Esophagus (tissue), 2 donors: Measurements from ENCODE around the gene TCF19. TPM values are rescaled to one million over a fixed set of nuclear protein-coding genes. Genes with fewer than 3 reads are reported as not detected.

Experiments used
- H3K27ac ChIP-seq, 2 donors: one replicate each; pipeline ENCODE4 v1.5.1; 2013; ENCODE audit warnings: low read depth in 2 of 2, mild to moderate bottlenecking in 2 of 2, inconsistent platforms in 1 of 2, low read length in 1 of 2, moderate library complexity in 1 of 2
- H3K27me3 ChIP-seq, 2 donors: one replicate each; pipeline ENCODE4 v1.6.1; 2013; ENCODE audit warnings: low read length in 2 of 2, control low read depth in 1 of 2, mild to moderate bottlenecking in 1 of 2; ENCODE audit not compliant: insufficient read depth in 2 of 2, control insufficient read depth in 1 of 2
- H3K36me3 ChIP-seq, 2 donors: one replicate each; pipeline ENCODE4 v1.6.1; 2013; ENCODE audit warnings: low read length in 1 of 2; ENCODE audit not compliant: control insufficient read depth in 2 of 2, insufficient read depth in 2 of 2
- H3K4me1 ChIP-seq, 2 donors: one replicate each; pipeline ENCODE4 v1.6.1; 2013; ENCODE audit warnings: low read length in 1 of 2; ENCODE audit not compliant: control insufficient read depth in 2 of 2, insufficient read depth in 2 of 2
- H3K4me3 ChIP-seq, 2 donors: one replicate each; pipeline ENCODE4 v1.5.1; 2013; ENCODE audit warnings: low read length in 2 of 2, mild to moderate bottlenecking in 2 of 2, low read depth in 1 of 2, moderate library complexity in 1 of 2
- H3K9me3 ChIP-seq, 2 donors: one replicate each; pipeline ENCODE4 v1.6.1; 2013; ENCODE audit warnings: mild to moderate bottlenecking in 2 of 2, low read depth in 1 of 2, low read length in 1 of 2, moderate library complexity in 1 of 2; ENCODE audit not compliant: control insufficient read depth in 2 of 2, insufficient read depth in 1 of 2
- WGBS, 2 donors: extraction: QIAGEN DNeasy Blood & Tissue Kit; methylation state at CpG; one replicate each; pipeline ENCODE4 v1.1.7; 2013; 5-methylcytosine and 5-hydroxymethylcytosine counted together
- polyA plus RNA-seq, 2 donors: library from polyadenylated mRNA; stranded (reverse); fragments of 200-250 nt; gene quantifications; one replicate each; pipeline ENCODE4 v1.2.3, GENCODE V29; 2013
- donor health status: healthy with polysubstance abuse.
- donor health status: Bipolar disorder and iron deficiency.

TCF19 gene
- polyA plus RNA-seq, 2 donors: 10.3 to 11.0 TPM

DNA sequence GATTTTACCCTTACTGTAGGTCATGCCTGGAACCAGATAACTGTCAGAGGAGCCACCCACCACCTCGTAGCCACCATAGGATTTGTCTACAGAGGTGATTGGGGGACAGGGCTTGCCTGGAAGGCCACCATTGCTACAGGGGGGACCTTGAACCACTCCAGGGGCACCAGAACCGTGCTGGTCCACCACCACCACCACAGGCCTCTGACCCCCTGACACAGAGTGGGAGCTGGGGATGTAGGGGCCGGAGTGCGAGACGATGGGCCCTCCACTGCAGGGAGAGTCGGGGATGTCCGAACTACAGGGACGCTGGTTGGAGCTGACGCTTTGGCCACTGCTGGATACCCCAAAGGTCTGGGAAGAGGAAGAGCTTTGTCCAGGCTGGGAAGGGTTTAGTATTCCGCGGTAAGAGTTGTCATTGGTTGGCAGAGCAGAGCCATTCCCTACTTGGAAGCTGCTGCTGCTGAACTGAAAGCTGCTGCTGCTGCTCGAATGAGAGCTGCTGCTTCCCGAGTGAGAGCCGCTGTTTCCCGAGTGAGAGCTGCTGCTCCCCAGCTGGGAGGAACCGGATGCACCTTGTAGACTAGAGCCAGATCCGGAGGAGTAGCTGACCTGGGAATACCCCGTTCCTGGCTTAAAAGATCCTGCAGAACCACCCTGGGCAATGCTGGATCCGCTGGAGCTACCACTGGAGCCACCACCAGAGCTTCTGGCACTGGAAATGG is 41.6 kb upstream of the TCF19 start:
- no peaks in the 10 kb centered on the region for H3K36me3 ChIP-seq
- no peaks in the 10 kb centered on the region for H3K27me3 ChIP-seq
- H3K27ac ChIP-seq: peak overlapping the region in 1 of 2 donors; percentile 35
- peaks cover 2 to 17% of the 10 kb centered on the region in 2 donors for H3K4me1 ChIP-seq
- WGBS, 2 donors: 70 to 76% methylated on average over 19 of the region's 19 CpGs
- H3K4me3 ChIP-seq: no peak overlapping the region
- H3K9me3 ChIP-seq: no peaks in the 10 kb centered on the region

DNA sequence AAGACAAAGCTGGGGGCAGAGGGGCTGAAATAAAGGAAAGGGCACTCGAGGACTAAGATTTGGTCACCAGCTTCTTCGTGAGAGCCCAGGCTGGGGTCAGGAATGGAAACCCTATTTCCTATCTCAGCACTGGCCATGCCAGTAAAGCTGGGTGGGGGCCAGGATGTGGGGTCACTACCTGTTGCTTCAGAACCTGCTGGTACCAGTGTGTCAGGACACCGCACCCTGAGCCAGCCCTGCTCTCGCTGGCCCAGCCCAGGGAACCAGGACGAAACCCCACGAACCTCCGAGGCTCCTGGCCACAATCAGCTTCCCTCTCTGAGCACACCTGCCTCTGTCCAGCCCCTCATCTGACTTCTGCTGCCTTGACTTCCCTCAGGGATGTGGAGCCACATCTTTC is 40.2 kb upstream of the TCF19 start:
- H3K4me3 ChIP-seq: no peak overlapping the region

DNA sequence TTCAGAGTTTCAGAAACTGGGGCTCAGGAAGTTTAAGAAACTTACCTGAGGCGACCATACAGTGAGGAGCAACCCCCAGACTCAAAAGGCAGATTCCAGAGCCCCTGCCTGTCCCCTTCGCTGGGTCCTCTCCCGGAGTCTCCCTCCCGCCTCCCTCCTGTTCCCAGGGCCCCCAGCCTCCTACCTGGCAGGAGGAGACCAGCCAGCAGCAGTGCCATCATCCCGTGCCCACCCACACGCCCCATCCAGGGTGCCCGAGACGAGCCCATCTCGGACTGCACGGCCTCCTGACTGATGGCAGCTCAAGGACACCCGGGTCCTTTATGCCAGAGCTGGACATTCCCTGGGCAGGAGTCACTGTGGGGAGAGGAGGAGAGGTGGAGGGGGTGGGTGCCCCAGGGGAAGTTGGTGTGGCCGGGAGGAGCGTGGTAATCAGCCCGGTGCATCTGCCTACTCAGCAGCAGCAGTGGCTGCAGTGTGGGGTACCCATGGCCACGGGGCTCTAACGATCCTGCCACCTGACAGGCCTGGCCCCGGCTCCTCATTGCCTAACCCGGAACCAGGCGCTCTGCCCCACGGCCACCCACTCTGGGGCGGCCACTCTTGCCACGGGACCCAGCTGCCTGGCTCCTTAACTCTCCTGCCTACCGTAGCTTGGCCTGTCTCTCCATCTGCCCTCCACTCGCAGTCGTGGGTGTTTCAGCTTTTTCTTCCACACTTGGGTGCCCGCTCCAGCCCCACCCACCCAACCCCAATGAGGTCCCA is 38.1 kb upstream of the TCF19 start, which contains the start of gene CDSN:
TSS of gene CDSN (minus strand) at position 296 of the 765 bp plus-strand sequence. CDS start at position 269, 27 bp downstream.
- H3K27ac ChIP-seq: no peak within 1 kb of the TSS
- peaks cover 0 to 20% of the 10 kb centered on the region in 2 donors for H3K4me1 ChIP-seq
- WGBS, 2 donors: 79 to 85% methylated on average over 23 to 26 of the region's 26 CpGs
- H3K36me3 ChIP-seq: no peaks in the 10 kb centered on the region
- H3K27me3 ChIP-seq: no peaks in the 10 kb centered on the region
- no peak within 1 kb of the TSS for H3K4me3 ChIP-seq
- no peaks in the 10 kb centered on the region for H3K9me3 ChIP-seq

More for the DNA sequence above, 40.2 kb upstream of the TCF19 start:
- 78 to 88% methylated on average over 7 of the region's 7 CpGs for WGBS, 2 donors
- H3K36me3 ChIP-seq: no peaks in the 10 kb centered on the region
- H3K27ac ChIP-seq: no peak overlapping the region
- no peaks in the 10 kb centered on the region for H3K9me3 ChIP-seq
- no peaks in the 10 kb centered on the region for H3K27me3 ChIP-seq
- H3K4me1 ChIP-seq: peaks cover 2 to 23% of the 10 kb centered on the region in 2 donors

DNA sequence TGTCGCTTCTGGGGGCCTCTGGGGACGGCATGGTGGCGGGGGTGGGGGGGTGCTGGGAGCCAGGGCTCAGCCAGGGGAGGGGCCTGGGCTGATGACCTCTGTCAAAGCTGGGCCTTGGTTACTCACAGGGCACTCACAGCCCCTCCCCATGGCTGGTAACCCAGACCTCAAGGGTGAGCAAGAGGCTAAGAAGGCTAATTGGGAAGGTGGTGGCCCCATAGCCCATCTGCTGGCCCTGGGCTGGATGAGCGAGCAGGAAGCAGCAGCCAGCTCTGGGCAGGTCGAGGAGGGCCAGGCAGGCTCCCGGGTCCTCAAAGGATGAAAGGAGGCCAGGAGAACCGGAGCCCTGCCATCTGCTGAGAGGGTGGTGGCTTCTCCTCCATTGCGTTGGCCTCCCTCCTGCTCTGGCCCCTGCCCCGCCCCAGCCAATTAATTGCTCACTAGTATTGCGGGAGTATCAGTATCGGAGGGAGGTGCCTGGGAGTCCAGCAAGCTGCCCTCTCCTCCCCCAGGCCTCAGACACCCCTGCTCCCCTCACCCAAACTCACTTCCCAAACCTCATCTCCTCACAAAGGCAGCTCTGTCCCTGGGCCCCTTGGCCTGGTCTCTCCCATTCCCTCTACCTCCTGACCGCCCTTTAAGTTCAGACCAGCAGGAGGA is 37.1 kb upstream of the TCF19 start:
- Histone ChIP-seq H3K4me1 (peaks cover 4 to 27% of the 10 kb centered on the region in 2 donors), H3K4me3 (no peak overlapping the region), H3K27me3 (no peaks in the 10 kb centered on the region), H3K9me3 (no peaks in the 10 kb centered on the region), H3K27ac (no peak overlapping the region), H3K36me3 (no peaks in the 10 kb centered on the region)
- WGBS, 2 donors: 78 to 88% methylated on average over 12 of the region's 12 CpGs

DNA sequence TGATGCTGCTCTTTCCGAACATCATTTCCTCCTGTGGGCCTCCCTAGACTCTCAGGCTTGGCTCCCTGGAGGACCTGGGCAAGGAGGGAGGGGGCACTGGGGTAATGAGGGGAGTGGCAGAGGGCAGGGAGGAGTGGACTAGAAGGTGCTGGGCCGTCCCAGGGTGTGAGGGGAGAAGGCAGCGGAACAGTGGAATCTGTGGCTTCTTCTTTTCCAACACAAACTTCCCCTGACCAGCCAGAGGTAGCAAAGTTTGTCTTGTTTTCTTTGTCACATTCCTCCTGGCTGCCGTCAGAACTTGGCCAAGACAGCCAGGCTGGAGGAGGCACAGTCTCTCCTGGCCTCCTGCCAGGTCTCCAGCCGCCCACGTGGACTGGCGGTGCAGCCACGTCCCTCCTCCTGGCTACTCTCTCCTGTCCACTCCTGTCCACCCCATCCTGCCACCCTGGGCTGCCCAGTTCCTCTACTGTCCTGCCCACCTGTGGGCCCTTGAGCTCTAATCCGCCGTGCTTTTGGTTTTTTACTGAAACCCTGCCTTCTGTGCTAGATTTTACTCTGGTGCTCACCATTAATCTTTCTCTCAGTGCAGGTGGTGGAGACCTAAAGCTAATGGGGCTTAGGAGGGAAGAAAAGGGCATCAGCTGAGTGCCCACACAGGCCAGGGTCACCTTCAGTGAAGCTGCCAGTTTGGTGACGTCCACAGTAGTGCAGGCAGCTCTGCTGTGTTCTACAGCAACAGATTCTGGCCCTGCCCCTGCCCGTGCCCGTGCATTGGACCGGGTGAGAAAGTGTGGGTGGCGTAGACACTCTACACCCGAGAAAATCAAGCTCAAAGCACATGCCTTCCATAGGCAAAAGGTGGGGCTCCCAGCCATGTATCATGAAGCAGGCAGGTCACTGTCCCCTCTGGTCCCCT is 35.3 kb upstream of the TCF19 start:
- H3K36me3 ChIP-seq: no peaks in the 10 kb centered on the region
- H3K4me3 ChIP-seq: no peak overlapping the region
- peak overlapping the region; percentile 68 to 84 for H3K27ac ChIP-seq
- H3K27me3 ChIP-seq: no peaks in the 10 kb centered on the region
- no peaks in the 10 kb centered on the region for H3K9me3 ChIP-seq
- H3K4me1 ChIP-seq: peaks cover 4 to 28% of the 10 kb centered on the region in 2 donors
- WGBS, 2 donors: 39 to 40% methylated on average over 16 of the region's 16 CpGs

DNA sequence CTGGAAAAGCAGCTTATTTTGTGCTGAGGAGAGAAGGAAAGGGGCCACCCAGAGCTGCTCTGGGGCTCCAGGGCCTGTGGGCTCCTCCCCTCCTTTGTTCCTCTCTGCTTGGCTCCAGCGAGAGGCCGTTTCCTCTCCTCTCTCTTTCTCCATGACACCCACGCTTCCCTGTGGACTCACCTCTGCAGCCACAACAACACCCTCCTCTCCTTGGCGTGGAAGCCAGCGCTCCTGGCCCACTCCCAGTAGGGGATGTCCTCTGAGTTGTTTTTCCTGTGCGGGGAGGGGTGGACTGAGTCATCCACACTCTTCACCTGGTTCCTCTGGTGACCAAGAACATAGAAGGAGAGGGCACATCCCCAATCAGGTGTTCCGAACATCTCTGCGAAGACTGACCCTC is 33.2 kb upstream of the TCF19 start:
- 31 to 41% methylated on average over 8 of the region's 8 CpGs for WGBS, 2 donors

DNA sequence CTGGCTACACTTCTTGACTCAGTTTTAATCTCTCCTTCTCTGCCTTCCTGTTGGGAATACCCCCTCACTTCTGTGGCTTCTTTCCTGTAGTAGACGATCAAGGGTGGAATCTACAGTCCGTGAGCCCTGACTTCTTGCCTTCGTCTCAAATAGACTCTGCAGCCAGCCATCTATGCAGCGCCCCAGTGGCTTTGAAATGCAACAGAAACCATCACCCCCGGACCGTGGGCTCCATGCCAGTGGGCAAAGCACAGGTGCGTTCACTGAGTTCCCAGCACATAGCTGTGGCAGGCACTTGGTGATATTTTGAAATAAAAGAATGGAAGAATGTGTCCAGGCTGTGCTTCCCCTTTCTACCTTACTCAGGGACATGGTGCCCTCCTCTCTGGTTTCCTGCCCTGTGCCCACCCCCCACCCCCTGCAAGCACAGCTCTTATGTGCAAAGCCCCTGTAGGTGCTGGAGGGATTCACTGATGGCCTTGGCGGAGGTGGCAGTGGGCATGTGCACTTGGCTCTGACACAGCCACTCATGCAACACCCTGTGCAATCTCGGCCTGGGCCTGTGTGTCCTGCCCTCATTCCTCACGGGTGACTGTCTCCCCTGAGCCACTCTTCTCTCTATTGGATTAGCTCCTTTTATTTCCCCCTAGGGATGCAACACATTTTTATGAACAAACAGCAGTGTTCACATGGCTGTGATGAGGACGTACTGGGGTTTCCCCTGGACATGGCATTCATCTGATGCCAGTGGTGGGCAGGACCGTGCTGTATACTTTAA is 32.6 kb upstream of the TCF19 start:
- no peaks in the 10 kb centered on the region for H3K27me3 ChIP-seq
- H3K9me3 ChIP-seq: no peaks in the 10 kb centered on the region
- no peaks in the 10 kb centered on the region for H3K36me3 ChIP-seq
- H3K4me1 ChIP-seq: peaks cover 4 to 28% of the 10 kb centered on the region in 2 donors
- no peak overlapping the region for H3K4me3 ChIP-seq
- peak overlapping the region; percentile 45 to 69 for H3K27ac ChIP-seq
- 44 to 48% methylated on average over 12 of the region's 12 CpGs for WGBS, 2 donors

More for the DNA sequence above, 33.2 kb upstream of the TCF19 start:
- H3K36me3 ChIP-seq: no peaks in the 10 kb centered on the region
- no peaks in the 10 kb centered on the region for H3K27me3 ChIP-seq
- H3K4me3 ChIP-seq: no peak overlapping the region
- H3K27ac ChIP-seq: peak overlapping the region; percentile 45 to 69
- no peaks in the 10 kb centered on the region for H3K9me3 ChIP-seq
- peaks cover 4 to 28% of the 10 kb centered on the region in 2 donors for H3K4me1 ChIP-seq

DNA sequence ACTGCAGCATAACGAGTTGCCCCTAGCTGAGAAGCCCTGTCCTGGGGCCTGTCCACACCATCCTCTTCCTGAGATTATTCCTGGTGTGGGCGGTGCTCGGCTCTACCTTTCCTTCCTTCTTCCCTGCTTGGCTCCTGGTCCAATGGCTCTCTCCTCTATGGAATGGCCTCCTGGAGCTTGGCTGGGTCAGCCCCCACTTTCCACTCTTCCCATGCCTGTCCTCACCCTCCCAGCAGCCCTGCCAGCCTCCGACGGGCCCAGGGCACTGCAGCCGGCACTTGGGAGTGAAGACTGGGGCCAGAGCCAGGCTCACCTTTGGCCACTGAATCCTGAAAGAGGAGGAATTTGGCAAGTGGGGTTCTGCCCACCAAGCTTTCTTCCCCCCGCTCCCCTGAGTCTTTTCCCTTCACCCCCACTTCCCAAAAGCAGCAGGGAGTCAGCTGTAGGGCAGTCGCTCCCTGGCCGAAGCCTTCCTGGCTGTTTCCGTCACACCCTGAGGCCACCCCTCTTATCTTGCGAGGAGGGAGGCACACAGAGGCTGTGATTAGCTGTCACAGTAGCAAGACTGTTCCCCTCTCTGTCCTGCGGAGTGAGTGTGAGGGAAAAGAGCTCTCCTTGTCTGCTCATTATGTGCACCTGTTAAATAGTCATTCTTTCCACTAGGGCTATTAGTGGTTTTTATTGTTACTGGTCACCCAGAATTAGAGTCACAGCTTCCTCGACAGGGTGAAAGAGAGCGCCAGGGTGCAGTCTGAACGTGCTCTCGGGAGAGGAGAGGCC is 31.8 kb upstream of the TCF19 start:
- no peak overlapping the region for H3K4me3 ChIP-seq
- H3K27me3 ChIP-seq: no peaks in the 10 kb centered on the region
- no peaks in the 10 kb centered on the region for H3K36me3 ChIP-seq
- H3K9me3 ChIP-seq: no peaks in the 10 kb centered on the region
- WGBS, 2 donors: 56 to 65% methylated on average over 16 of the region's 16 CpGs
- H3K27ac ChIP-seq: peak overlapping the region in 1 of 2 donors; percentile 69
- peaks cover 4 to 28% of the 10 kb centered on the region in 2 donors for H3K4me1 ChIP-seq
